ENCODE data around the gene HPSE2. TPM values are rescaled to one million over a fixed set of nuclear protein-coding genes. Genes with fewer than 3 reads are reported as not detected.
A peak's percentile ranks its signal among the peaks of the same experiment; 100 is the strongest.

The HPSE2 gene
- total RNA-seq, 1 donor from 2014 or later, result not detected

- TF ChIP-seq CTCF (IDR thresholded peaks at IDR 0.05), result no peak
- H3K9me3 ChIP-seq, result no peaks in the 10 kb centered on the region
- peak overlapping the region; percentile 27 to 73 for H3K27ac ChIP-seq
- H3K36me3 ChIP-seq, result no peaks in the 10 kb centered on the region
- intact Hi-C loops (cut with DNase I), result loop anchor here (1.0 kb wide), 1 partner anchor 15 kb away; the partner anchor contains the start of gene HPS1
- H3K4me1 ChIP-seq, result peaks cover 3 to 9% of the 10 kb centered on the region in 2 donors
- no peaks in the 10 kb centered on the region for H3K27me3 ChIP-seq
- H3K4me3 ChIP-seq, result no peak overlapping the region
- DNase-seq (ENCODE audit: low spot score in 2 of 2), result peak in 1 of 2 donors; percentile 85
These were observed 774.7 kb downstream of the HPSE2 start for GRCh38 chr10:98460837-98461499.

GRCh38 chr10:98458809-98459784 lies 776.6 kb downstream of the HPSE2 start:
- Histone ChIP-seq H3K27me3 (no peaks in the 10 kb centered on the region), H3K9me3 (no peaks in the 10 kb centered on the region), H3K36me3 (no peaks in the 10 kb centered on the region), H3K27ac (no peak overlapping the region), H3K4me1 (peaks cover 3 to 9% of the 10 kb centered on the region in 2 donors), H3K4me3 (no peak overlapping the region)
- TF ChIP-seq CTCF (IDR thresholded peaks at IDR 0.05), result no peak
- intact Hi-C loops (cut with DNase I), result no loop called here
- no peak for DNase-seq (ENCODE audit: low spot score in 2 of 2)

DNA sequence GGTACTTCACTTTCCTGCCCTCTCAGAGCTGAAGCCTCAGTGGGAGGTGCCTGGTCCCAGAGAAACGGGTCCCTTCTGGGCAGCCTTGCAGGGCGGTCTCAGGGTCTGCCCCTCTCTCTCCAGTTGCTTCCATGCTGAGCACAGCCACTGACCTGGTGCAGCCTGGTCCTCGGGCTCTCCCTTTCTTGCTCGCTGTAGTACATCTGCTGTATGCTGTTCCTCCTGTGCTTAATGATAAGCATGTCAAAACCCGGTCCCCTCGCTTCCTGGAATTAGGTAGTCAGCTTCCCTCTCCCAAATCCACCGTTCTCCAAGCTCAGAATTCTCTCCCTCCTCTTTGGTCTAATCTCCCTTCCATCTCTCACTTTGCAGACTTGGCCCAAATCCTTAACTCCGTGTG lies 777.9 kb downstream of the HPSE2 start:
- H3K27ac ChIP-seq, result no peak overlapping the region
- DNase-seq (ENCODE audit: low spot score in 2 of 2), result no peak
- H3K4me3 ChIP-seq, result no peak overlapping the region
- intact Hi-C loops (cut with DNase I), result no loop called here
- peaks cover 3 to 9% of the 10 kb centered on the region in 2 donors for H3K4me1 ChIP-seq
- H3K9me3 ChIP-seq, result no peaks in the 10 kb centered on the region
- H3K36me3 ChIP-seq, result no peaks in the 10 kb centered on the region
- TF ChIP-seq CTCF (IDR thresholded peaks at IDR 0.05), result no peak
- no peaks in the 10 kb centered on the region for H3K27me3 ChIP-seq

- no peak for TF ChIP-seq CTCF (IDR thresholded peaks at IDR 0.05)
- intact Hi-C loops (cut with DNase I), result no loop called here
- H3K4me3 ChIP-seq, result no peak overlapping the region
- no peak for DNase-seq (ENCODE audit: low spot score in 2 of 2)
- no peaks in the 10 kb centered on the region for H3K9me3 ChIP-seq
- no peaks in the 10 kb centered on the region for H3K27me3 ChIP-seq
- no peaks in the 10 kb centered on the region for H3K36me3 ChIP-seq
- H3K4me1 ChIP-seq, result peaks cover 3 to 9% of the 10 kb centered on the region in 2 donors
- no peak overlapping the region for H3K27ac ChIP-seq
These were observed 778.8 kb downstream of the HPSE2 start for GRCh38 chr10:98456686-98457482.

- intact Hi-C loops (cut with DNase I), result no loop called here
- TF ChIP-seq CTCF (IDR thresholded peaks at IDR 0.05), result no peak
- H3K36me3 ChIP-seq, result no peaks in the 10 kb centered on the region
- H3K4me3 ChIP-seq, result no peak overlapping the region
- H3K9me3 ChIP-seq, result no peaks in the 10 kb centered on the region
- no peak for DNase-seq (ENCODE audit: low spot score in 2 of 2)
- no peak overlapping the region for H3K27ac ChIP-seq
- H3K27me3 ChIP-seq, result no peaks in the 10 kb centered on the region
- H3K4me1 ChIP-seq, result peaks cover 3 to 6% of the 10 kb centered on the region in 2 donors
These were observed 779.5 kb downstream of the HPSE2 start for GRCh38 chr10:98456043-98456570.
